Ascending aorta (tissue), 2 donors: Measurements from ENCODE around the gene STAG3. TPM values are rescaled to one million over a fixed set of nuclear protein-coding genes. Genes with fewer than 3 reads are reported as not detected.
"Not testable (repeated sequence)": the region's sequence is repeated elsewhere in the genome, so short reads cannot be mapped to it uniquely, and the experiment has no call there.

ENCODE experiments used
- DNase-seq, 2 donors: peaks; one replicate each; pipeline ENCODE4 v3.0.0-alpha.2; 2019; ENCODE audit warnings: low spot score in 2 of 2
- H3K27ac ChIP-seq, 2 donors: fragments of 200-600 bp; sonication (generic); one replicate each; pipeline ENCODE4 v1.5.1; 2016 to 2017; ENCODE audit warnings: mild to moderate bottlenecking in 1 of 2
- H3K27me3 ChIP-seq: fragments of 200-600 bp; sonication (generic); one replicate; pipeline ENCODE4 v1.5.1; 2017
- H3K36me3 ChIP-seq, 2 donors: fragments of 200-600 bp; sonication (generic); one replicate each; pipeline ENCODE4 v1.5.1; 2016
- H3K4me1 ChIP-seq, 2 donors: fragments of 200-600 bp; sonication (generic); one replicate each; pipeline ENCODE4 v1.5.1; 2016 to 2017; ENCODE audit warnings: mild to moderate bottlenecking in 1 of 2
- H3K4me3 ChIP-seq, 2 donors: fragments of 200-600 bp; sonication (generic); one replicate each; pipeline ENCODE4 v1.5.1; 2016 to 2017; ENCODE audit warnings: mild to moderate bottlenecking in 1 of 2
- H3K9me3 ChIP-seq, 2 donors: fragments of 200-600 bp; sonication (generic); one replicate each; pipeline ENCODE4 v1.5.1; 2016
- CTCF ChIP-seq, 3 experiments: fragments of 200-600 bp in 2 of 3; fragments of 450-650 bp in 1 of 3; sonication (generic) in 2 of 3; IDR thresholded peaks; one replicate each; pipeline ENCODE4 v1.5.1; 2016 to 2019; ENCODE audit warnings: antibody characterized with exemption in 3 of 3, mild to moderate bottlenecking in 1 of 3, moderate library complexity in 1 of 3
- intact Hi-C: fragments of 100-400 bp; cut with DNase I; formaldehyde crosslinking; loops from one replicate; pipeline ENCODE4 v1.15.1; 2023
- total RNA-seq: library from RNA; depleted of rRNA; stranded (reverse); fragments of >200 nt; gene quantifications from one replicate; pipeline ENCODE4 v1.1.0, GENCODE V29; 2016

STAG3 gene
- total RNA-seq, 1 donor from 2014 or later: not detected

GRCh38 chr7:100132697-100133151 lies 45.0 kb upstream of the STAG3 start:
- no peaks in the 10 kb centered on the region for H3K9me3 ChIP-seq
- H3K36me3 ChIP-seq: no peaks in the 10 kb centered on the region
- peak; percentile 62 to 70 (median 69) for TF ChIP-seq CTCF (IDR thresholded peaks at IDR 0.05)
- no peak for DNase-seq
- peaks cover 0 to 8% of the 10 kb centered on the region in 2 donors for H3K4me1 ChIP-seq
- intact Hi-C loops: loop anchor here (5.0 kb wide), 2 partner anchors 85 to 140 kb away; partner anchors contain the start of gene PVRIG
- H3K27ac ChIP-seq: no peak overlapping the region
- no peak overlapping the region for H3K4me3 ChIP-seq
- H3K27me3 ChIP-seq: no peaks in the 10 kb centered on the region

- Histone ChIP-seq H3K27ac (no peak overlapping the region), H3K4me3 (no peak overlapping the region), H3K4me1 (no peaks in the 10 kb centered on the region), H3K36me3 (no peaks in the 10 kb centered on the region), H3K27me3 (no peaks in the 10 kb centered on the region), H3K9me3 (no peaks in the 10 kb centered on the region)
- no peak for TF ChIP-seq CTCF (IDR thresholded peaks at IDR 0.05)
- intact Hi-C loops: no loop called here
- no peak for DNase-seq
Observed at GRCh38 chr7:100137851-100138760, 39.6 kb upstream of the STAG3 start.

GRCh38 chr7:100141555-100141949 lies 36.2 kb upstream of the STAG3 start:
- Histone ChIP-seq H3K27me3 (no peaks in the 10 kb centered on the region), H3K4me1 (no peaks in the 10 kb centered on the region), H3K27ac (no peak overlapping the region), H3K36me3 (no peaks in the 10 kb centered on the region), H3K4me3 (no peak overlapping the region), H3K9me3 (no peaks in the 10 kb centered on the region)
- DNase-seq: no peak
- intact Hi-C loops: no loop called here
- TF ChIP-seq CTCF (IDR thresholded peaks at IDR 0.05): no peak

- H3K4me3 ChIP-seq: no peak overlapping the region
- no peaks in the 10 kb centered on the region for H3K27me3 ChIP-seq
- no peak overlapping the region for H3K27ac ChIP-seq
- no peaks in the 10 kb centered on the region for H3K4me1 ChIP-seq
- DNase-seq: no peak
- H3K9me3 ChIP-seq: no peaks in the 10 kb centered on the region
- TF ChIP-seq CTCF (IDR thresholded peaks at IDR 0.05): no peak
- H3K36me3 ChIP-seq: no peaks in the 10 kb centered on the region
- intact Hi-C loops: no loop called here
Observed at GRCh38 chr7:100142461-100142860, 35.3 kb upstream of the STAG3 start.

- H3K27ac ChIP-seq, H3K36me3 ChIP-seq, intact Hi-C loops: not testable (repeated sequence)
Observed at GRCh38 chr7:100146350-100146749, 31.4 kb upstream of the STAG3 start.

GRCh38 chr7:100147278-100147677 lies 30.4 kb upstream of the STAG3 start:
- no peak overlapping the region for H3K27ac ChIP-seq
- peaks cover 6 to 9% of the 10 kb centered on the region in 2 donors for H3K4me1 ChIP-seq
- intact Hi-C loops: no loop called here
- H3K4me3 ChIP-seq: no peak overlapping the region
- no peaks in the 10 kb centered on the region for H3K36me3 ChIP-seq
- no peak for TF ChIP-seq CTCF (IDR thresholded peaks at IDR 0.05)
- no peaks in the 10 kb centered on the region for H3K9me3 ChIP-seq
- H3K27me3 ChIP-seq: no peaks in the 10 kb centered on the region
- no peak for DNase-seq

More at GRCh38 chr7:100146350-100146749, 31.4 kb upstream of the STAG3 start:
- not testable (repeated sequence) for H3K9me3 ChIP-seq, DNase-seq, H3K27me3 ChIP-seq, H3K4me3 ChIP-seq, H3K4me1 ChIP-seq
